GM12878 (cell line): Measurements from ENCODE around the gene FANCC. TPM values are rescaled to one million over a fixed set of nuclear protein-coding genes. Genes with fewer than 3 reads are reported as not detected.

Source experiments
- ATAC-seq: fragments of 200-7000 bp; cut with Tn5 transposase; 3 replicates; pipeline ENCODE4 v1.9.1; 2020; ENCODE audit warnings: mild to moderate bottlenecking, moderate library complexity
- BruUV-seq: library from RNA; stranded (reverse); fragments of 400-500 nt; replicated peaks from 2 replicates; lab custom pipeline; 2021; lab: Mats Ljungman, UMichigan
- CTCF ChIA-PET: fragments of 300-600 bp; sonication (Branson Sonifier 250); formaldehyde crosslinking; extraction: SDS; loops from one replicate; lab custom pipeline; 2021; ENCODE audit warnings: inconsistent platforms; lab: Yijun Ruan, JAX
- POLR2A ChIA-PET: fragments of 350-600 bp; formaldehyde crosslinking; extraction: SDS; loops from one replicate; lab custom pipeline; 2021; ENCODE audit warnings: inconsistent platforms; lab: Charles Lee
- RAD21 ChIA-PET: fragments of 300-600 bp; sonication (Branson Sonifier 250); formaldehyde crosslinking; loops from one replicate; lab custom pipeline; 2023; ENCODE audit warnings: antibody characterized with exemption; ENCODE audit not compliant: unreplicated experiment; lab: Charles Lee
- SMC1A ChIA-PET: fragments of 300-600 bp; sonication (Branson Sonifier 250); formaldehyde crosslinking; loops from one replicate; lab custom pipeline; 2023; ENCODE audit not compliant: unreplicated experiment, uncharacterized antibody; lab: Charles Lee
- DNase-seq: peaks from one replicate; pipeline ENCODE4 v3.0.0-alpha.2; 2011; ENCODE audit warnings: low read depth, low spot score
- FAIRE-seq: peaks from 3 replicates; lab custom pipeline; 2011; peaks lifted over from hg19 to GRCh38; lab: Jason Lieb, UNC
- H2AFZ ChIP-seq: 2 replicates; pipeline ENCODE4 v1.6.0; 2011; ENCODE audit warnings: low read depth, low read length, control low read depth; ENCODE audit not compliant: control insufficient read depth
- H3K27ac ChIP-seq: 2 replicates; pipeline ENCODE4 v1.5.1; 2011; ENCODE audit warnings: control low read depth; ENCODE audit not compliant: control insufficient read depth, insufficient read depth
- H3K27me3 ChIP-seq, 2 experiments: replicated peaks in 1 of 2; 2 replicates each; pipeline versions ENCODE4 v1.6.0 to v1.6.1; 2011; ENCODE audit warnings: low read length in 1 of 2; ENCODE audit not compliant: control insufficient read depth in 2 of 2, insufficient read depth in 2 of 2
- H3K36me3 ChIP-seq, 2 experiments: 2 replicates each; pipeline ENCODE4 v1.5.1; 2011; ENCODE audit warnings: low read length in 1 of 2; ENCODE audit not compliant: control insufficient read depth in 2 of 2, insufficient read depth in 2 of 2
- H3K4me1 ChIP-seq: 2 replicates; pipeline ENCODE4 v1.6.1; 2011; ENCODE audit warnings: mild to moderate bottlenecking, low read length, moderate library complexity, mixed read lengths; ENCODE audit not compliant: control insufficient read depth, insufficient read depth
- H3K4me2 ChIP-seq: 2 replicates; pipeline ENCODE4 v1.6.0; 2011; ENCODE audit warnings: control low read depth; ENCODE audit not compliant: control insufficient read depth, insufficient read depth
- H3K4me3 ChIP-seq: fragments of 200-600 bp; sonication (generic); 2 replicates; pipeline ENCODE4 v1.5.1; 2016
- H3K79me2 ChIP-seq: 2 replicates; pipeline ENCODE4 v1.6.0; 2011; ENCODE audit warnings: low read length; ENCODE audit not compliant: control insufficient read depth, insufficient read depth
- H3K9ac ChIP-seq: 2 replicates; pipeline ENCODE4 v1.8.0; 2011; ENCODE audit warnings: low read length, control low read depth, mixed read lengths; ENCODE audit not compliant: control insufficient read depth, insufficient read depth
- H3K9me3 ChIP-seq: replicated peaks from 3 replicates; pipeline ENCODE4 v1.5.1; 2011; ENCODE audit warnings: mild to moderate bottlenecking, low read length; ENCODE audit not compliant: control insufficient read depth, insufficient read depth
- H4K20me1 ChIP-seq: 2 replicates; pipeline ENCODE4 v1.6.0; 2011; ENCODE audit not compliant: control insufficient read depth, insufficient read depth
- EP300 ChIP-seq, 2 experiments: fragments of 150-350 bp in 1 of 2; IDR thresholded peaks; 2 replicates each; pipeline ENCODE4 v1.6.1; 2011 to 2012; ENCODE audit warnings: low read depth in 2 of 2, low read length in 2 of 2, borderline replicate concordance in 1 of 2, improper control_type of control experiment in 1 of 2, inconsistent platforms in 1 of 2; ENCODE audit not compliant: control insufficient read depth in 1 of 2
- LARP7 ChIP-seq: fragments of 450-650 bp; IDR thresholded peaks from 2 replicates; pipeline ENCODE4 v1.6.1; 2017; ENCODE audit warnings: mild to moderate bottlenecking
- RAD51 ChIP-seq: fragments of 450-650 bp; IDR thresholded peaks from 2 replicates; pipeline ENCODE4 v1.6.1; 2016; ENCODE audit warnings: moderate library complexity, mild to moderate bottlenecking, inconsistent platforms
- SIX5 ChIP-seq: IDR thresholded peaks from 2 replicates; pipeline ENCODE4 v1.6.1; 2011; ENCODE audit warnings: mild to moderate bottlenecking, low read depth, low read length, moderate library complexity; ENCODE audit not compliant: severe bottlenecking
- YY1 ChIP-seq: IDR thresholded peaks from 2 replicates; pipeline ENCODE4 v1.6.1; 2011; ENCODE audit warnings: low read depth, mild to moderate bottlenecking, low read length
- WGBS: methylation state at CpG from one replicate; pipeline ENCODE4 v1.1.6; 2016; ENCODE audit warnings: low lambda C conversion rate; ENCODE audit not compliant: insufficient replicate concordance, insufficient coverage; ENCODE audit errors: missing lambda C conversion rate; 5-methylcytosine and 5-hydroxymethylcytosine counted together
- in situ Hi-C: fragments of 300-500 bp; cut with MboI; formaldehyde crosslinking; loops from 9 replicates; pipeline ENCODE4 v1.14.3; 2018; ENCODE audit warnings: mixed read lengths
- intact Hi-C: fragments of 100-400 bp; cut with micrococcal nuclease; formaldehyde crosslinking; loops from one replicate; pipeline ENCODE4 v1.14.2; 2022; ENCODE audit not compliant: unreplicated experiment
- polyA plus RNA-seq, 11 experiments: library from polyadenylated mRNA; depleted of rRNA in 4 of 11; unstranded in 6 of 11; stranded (reverse) in 5 of 11; fragments of >200 nt; fragmentation: Nextera tagmentation in 4 of 11; fragmentation: Illumina TruSeq in 1 of 11; extraction: Ambion mirVana in 4 of 11; extraction: Trizol in 1 of 11; gene quantifications; 1 replicate in 1 of 11; 2 replicates in 10 of 11; pipeline versions ENCODE4 v1.2.1 to v1.2.3, GENCODE V29; 2011 to 2016; ENCODE audit warnings: inconsistent platforms in 2 of 11, missing spikeins in 2 of 11, low read depth in 1 of 11
- total RNA-seq, 4 experiments: library from RNA; depleted of rRNA in 3 of 4; stranded (reverse); fragments of >200 nt in 3 of 4; fragmentation: Illumina TruSeq in 1 of 4; extraction: Trizol in 1 of 4; gene quantifications; 2 replicates each; pipeline versions ENCODE4 v1.2.1 to v1.2.3, GENCODE V29; 2013 to 2021
- TF ChIP-seq, protein P1 (sequence below): fragments of 450-650 bp; IDR thresholded peaks from 2 replicates; pipeline ENCODE4 v1.6.1; 2017; ENCODE audit warnings: mild to moderate bottlenecking, moderate library complexity
- TF ChIP-seq, protein P2 (sequence below): fragments of 450-650 bp; conservative IDR thresholded peaks from 2 replicates; pipeline ENCODE4 v1.6.1; 2017; ENCODE audit warnings: mild to moderate bottlenecking, moderate library complexity
- TF ChIP-seq, protein P3 (sequence below): fragments of 450-650 bp; IDR thresholded peaks from 2 replicates; pipeline ENCODE4 v1.6.1; 2017; ENCODE audit warnings: mild to moderate bottlenecking, low read depth, inconsistent platforms; ENCODE audit not compliant: poor library complexity, severe bottlenecking
- TF ChIP-seq, protein P4 (sequence below): IDR thresholded peaks from 2 replicates; pipeline ENCODE4 v1.6.1; 2012; ENCODE audit warnings: improper control_type of control experiment, low read depth, low read length; ENCODE audit not compliant: insufficient replicate concordance

FANCC gene
- total and polyA plus RNA-seq, 10 of the 15 experiments (the other 5 are each of a cell fraction or from before 2014, with no cell fraction given): 1.2 to 16.8 (median 10.5) TPM

DNA sequence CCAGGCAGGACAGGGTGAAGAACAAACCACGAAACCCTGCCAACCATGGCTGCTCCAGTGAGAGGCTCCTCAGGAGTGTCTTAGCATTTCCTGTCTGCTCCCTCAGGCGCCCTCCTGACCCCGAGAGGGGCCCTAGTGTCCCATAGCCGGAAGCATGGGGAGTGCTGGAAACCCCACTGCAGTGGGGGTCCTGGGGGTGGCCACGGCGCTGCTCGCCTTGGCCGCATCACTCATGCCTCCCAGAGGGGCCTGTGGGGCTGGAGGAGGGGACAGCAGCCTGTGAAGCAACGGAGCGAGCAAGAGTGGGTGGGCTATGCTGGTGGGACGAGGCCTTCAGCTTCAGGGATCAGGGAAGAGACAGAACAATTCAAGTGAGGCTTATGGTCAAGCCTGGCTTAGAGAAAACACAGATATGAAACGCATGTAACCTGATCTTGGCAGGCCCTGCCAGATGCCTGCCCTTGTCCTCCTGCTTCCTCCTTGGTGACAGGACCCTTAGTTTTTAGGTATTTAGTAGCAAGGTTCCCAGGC is 219.1 kb downstream of the FANCC start:
- in situ Hi-C loops: no loop called here
- FAIRE-seq: no peak
- TF ChIP-seq, protein P1, sequence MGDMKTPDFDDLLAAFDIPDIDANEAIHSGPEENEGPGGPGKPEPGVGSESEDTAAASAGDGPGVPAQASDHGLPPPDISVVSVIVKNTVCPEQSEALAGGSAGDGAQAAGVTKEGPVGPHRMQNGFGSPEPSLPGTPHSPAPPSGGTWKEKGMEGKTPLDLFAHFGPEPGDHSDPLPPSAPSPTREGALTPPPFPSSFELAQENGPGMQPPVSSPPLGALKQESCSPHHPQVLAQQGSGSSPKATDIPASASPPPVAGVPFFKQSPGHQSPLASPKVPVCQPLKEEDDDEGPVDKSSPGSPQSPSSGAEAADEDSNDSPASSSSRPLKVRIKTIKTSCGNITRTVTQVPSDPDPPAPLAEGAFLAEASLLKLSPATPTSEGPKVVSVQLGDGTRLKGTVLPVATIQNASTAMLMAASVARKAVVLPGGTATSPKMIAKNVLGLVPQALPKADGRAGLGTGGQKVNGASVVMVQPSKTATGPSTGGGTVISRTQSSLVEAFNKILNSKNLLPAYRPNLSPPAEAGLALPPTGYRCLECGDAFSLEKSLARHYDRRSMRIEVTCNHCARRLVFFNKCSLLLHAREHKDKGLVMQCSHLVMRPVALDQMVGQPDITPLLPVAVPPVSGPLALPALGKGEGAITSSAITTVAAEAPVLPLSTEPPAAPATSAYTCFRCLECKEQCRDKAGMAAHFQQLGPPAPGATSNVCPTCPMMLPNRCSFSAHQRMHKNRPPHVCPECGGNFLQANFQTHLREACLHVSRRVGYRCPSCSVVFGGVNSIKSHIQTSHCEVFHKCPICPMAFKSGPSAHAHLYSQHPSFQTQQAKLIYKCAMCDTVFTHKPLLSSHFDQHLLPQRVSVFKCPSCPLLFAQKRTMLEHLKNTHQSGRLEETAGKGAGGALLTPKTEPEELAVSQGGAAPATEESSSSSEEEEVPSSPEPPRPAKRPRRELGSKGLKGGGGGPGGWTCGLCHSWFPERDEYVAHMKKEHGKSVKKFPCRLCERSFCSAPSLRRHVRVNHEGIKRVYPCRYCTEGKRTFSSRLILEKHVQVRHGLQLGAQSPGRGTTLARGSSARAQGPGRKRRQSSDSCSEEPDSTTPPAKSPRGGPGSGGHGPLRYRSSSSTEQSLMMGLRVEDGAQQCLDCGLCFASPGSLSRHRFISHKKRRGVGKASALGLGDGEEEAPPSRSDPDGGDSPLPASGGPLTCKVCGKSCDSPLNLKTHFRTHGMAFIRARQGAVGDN: no peak
- TF ChIP-seq EP300 (IDR thresholded peaks at IDR 0.05; ENCODE audit: borderline replicate concordance in 1 of 2, control insufficient read depth in 1 of 2, low read depth in 2 of 2, low read length in 2 of 2) (no peak), YY1 (no peak), LARP7 (no peak), SIX5 (no peak), RAD51 (no peak)
- TF ChIP-seq, protein P2, sequence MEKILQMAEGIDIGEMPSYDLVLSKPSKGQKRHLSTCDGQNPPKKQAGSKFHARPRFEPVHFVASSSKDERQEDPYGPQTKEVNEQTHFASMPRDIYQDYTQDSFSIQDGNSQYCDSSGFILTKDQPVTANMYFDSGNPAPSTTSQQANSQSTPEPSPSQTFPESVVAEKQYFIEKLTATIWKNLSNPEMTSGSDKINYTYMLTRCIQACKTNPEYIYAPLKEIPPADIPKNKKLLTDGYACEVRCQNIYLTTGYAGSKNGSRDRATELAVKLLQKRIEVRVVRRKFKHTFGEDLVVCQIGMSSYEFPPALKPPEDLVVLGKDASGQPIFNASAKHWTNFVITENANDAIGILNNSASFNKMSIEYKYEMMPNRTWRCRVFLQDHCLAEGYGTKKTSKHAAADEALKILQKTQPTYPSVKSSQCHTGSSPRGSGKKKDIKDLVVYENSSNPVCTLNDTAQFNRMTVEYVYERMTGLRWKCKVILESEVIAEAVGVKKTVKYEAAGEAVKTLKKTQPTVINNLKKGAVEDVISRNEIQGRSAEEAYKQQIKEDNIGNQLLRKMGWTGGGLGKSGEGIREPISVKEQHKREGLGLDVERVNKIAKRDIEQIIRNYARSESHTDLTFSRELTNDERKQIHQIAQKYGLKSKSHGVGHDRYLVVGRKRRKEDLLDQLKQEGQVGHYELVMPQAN: no peak
- TF ChIP-seq, protein P3, sequence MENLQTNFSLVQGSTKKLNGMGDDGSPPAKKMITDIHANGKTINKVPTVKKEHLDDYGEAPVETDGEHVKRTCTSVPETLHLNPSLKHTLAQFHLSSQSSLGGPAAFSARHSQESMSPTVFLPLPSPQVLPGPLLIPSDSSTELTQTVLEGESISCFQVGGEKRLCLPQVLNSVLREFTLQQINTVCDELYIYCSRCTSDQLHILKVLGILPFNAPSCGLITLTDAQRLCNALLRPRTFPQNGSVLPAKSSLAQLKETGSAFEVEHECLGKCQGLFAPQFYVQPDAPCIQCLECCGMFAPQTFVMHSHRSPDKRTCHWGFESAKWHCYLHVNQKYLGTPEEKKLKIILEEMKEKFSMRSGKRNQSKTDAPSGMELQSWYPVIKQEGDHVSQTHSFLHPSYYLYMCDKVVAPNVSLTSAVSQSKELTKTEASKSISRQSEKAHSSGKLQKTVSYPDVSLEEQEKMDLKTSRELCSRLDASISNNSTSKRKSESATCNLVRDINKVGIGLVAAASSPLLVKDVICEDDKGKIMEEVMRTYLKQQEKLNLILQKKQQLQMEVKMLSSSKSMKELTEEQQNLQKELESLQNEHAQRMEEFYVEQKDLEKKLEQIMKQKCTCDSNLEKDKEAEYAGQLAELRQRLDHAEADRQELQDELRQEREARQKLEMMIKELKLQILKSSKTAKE: no peak
- TF ChIP-seq, protein P4, sequence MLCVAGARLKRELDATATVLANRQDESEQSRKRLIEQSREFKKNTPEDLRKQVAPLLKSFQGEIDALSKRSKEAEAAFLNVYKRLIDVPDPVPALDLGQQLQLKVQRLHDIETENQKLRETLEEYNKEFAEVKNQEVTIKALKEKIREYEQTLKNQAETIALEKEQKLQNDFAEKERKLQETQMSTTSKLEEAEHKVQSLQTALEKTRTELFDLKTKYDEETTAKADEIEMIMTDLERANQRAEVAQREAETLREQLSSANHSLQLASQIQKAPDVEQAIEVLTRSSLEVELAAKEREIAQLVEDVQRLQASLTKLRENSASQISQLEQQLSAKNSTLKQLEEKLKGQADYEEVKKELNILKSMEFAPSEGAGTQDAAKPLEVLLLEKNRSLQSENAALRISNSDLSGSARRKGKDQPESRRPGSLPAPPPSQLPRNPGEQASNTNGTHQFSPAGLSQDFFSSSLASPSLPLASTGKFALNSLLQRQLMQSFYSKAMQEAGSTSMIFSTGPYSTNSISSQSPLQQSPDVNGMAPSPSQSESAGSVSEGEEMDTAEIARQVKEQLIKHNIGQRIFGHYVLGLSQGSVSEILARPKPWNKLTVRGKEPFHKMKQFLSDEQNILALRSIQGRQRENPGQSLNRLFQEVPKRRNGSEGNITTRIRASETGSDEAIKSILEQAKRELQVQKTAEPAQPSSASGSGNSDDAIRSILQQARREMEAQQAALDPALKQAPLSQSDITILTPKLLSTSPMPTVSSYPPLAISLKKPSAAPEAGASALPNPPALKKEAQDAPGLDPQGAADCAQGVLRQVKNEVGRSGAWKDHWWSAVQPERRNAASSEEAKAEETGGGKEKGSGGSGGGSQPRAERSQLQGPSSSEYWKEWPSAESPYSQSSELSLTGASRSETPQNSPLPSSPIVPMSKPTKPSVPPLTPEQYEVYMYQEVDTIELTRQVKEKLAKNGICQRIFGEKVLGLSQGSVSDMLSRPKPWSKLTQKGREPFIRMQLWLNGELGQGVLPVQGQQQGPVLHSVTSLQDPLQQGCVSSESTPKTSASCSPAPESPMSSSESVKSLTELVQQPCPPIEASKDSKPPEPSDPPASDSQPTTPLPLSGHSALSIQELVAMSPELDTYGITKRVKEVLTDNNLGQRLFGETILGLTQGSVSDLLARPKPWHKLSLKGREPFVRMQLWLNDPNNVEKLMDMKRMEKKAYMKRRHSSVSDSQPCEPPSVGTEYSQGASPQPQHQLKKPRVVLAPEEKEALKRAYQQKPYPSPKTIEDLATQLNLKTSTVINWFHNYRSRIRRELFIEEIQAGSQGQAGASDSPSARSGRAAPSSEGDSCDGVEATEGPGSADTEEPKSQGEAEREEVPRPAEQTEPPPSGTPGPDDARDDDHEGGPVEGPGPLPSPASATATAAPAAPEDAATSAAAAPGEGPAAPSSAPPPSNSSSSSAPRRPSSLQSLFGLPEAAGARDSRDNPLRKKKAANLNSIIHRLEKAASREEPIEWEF: no peak

More for the DNA sequence above, 219.1 kb downstream of the FANCC start:
- Histone ChIP-seq H2AFZ (no peak overlapping the region), H4K20me1 (no peaks in the 10 kb centered on the region), H3K4me1 (no peaks in the 10 kb centered on the region), H3K4me3 (no peak overlapping the region), H3K36me3 (no peaks in the 10 kb centered on the region; a peak in 1 of 4 replicates), H3K27me3 (no peaks in the 10 kb centered on the region), H3K4me2 (no peak overlapping the region), H3K27ac (no peak overlapping the region), H3K79me2 (no peaks in the 10 kb centered on the region), H3K9ac (no peak overlapping the region), H3K9me3 (no peaks in the 10 kb centered on the region)
- no peak for ATAC-seq
- intact Hi-C loops: no loop called here
- ChIA-PET CTCF (interaction anchor here (0.6 to 0.7 kb wide), 2 partner anchors 29 to 178 kb away, joined by 4 read pairs; no protein-coding TSS in a partner anchor), RAD21 (no interaction called here), POLR2A (no interaction called here), SMC1A (no interaction called here)
- WGBS: 78% methylated on average over 12 of the region's 12 CpGs
- DNase-seq: no peak
- no TSS peak for BruUV-seq
